HG03521 (cell line): ENCODE data around the gene HELZ.
"Not testable (repeated sequence)": the region's sequence is repeated elsewhere in the genome, so short reads cannot be mapped to it uniquely, and the experiment has no call there.

ENCODE experiments used
- ATAC-seq: cut with Tn5 transposase; IDR thresholded peaks from one replicate; pipeline ENCODE4 v1.9.1; 2021; ENCODE audit warnings: mild to moderate bottlenecking, moderate library complexity; ENCODE audit not compliant: unreplicated experiment

The HELZ gene

GRCh38 chr17:67265436-67266019 lies 20.5 kb upstream of the HELZ start:
- no peak for ATAC-seq

GRCh38 chr17:67262435-67263117 lies 17.6 kb upstream of the HELZ start:
- no peak for ATAC-seq

- no peak for ATAC-seq
These were observed 15.4 kb upstream of the HELZ start for GRCh38 chr17:67260170-67260987.

GRCh38 chr17:67258821-67259468 lies 13.9 kb upstream of the HELZ start:
- no peak for ATAC-seq

GRCh38 chr17:67256075-67256732 lies 11.2 kb upstream of the HELZ start:
- no peak for ATAC-seq

- ATAC-seq: no peak
These were observed 8.4 kb upstream of the HELZ start for GRCh38 chr17:67253384-67253783.

DNA sequence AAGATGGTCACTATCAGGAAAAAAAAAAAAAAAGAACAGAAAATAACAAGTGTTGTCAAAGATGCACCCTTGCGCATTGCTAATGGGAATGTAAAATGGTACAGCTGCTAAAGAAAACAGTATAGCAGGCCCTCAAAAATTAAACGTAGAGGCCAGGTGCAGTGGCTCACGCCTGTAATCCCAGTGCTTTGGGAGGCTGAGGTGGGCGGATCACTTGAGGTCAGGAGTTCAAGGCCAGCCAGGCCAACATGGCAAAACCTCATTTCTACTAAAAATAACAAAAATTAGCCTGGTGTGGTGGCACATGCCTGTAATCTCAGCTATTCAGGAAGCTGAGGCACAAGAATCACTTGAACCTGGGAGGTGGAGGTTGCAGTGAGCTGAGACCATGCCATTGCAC lies 6.6 kb upstream of the HELZ start:
- ATAC-seq: not testable (repeated sequence)

DNA sequence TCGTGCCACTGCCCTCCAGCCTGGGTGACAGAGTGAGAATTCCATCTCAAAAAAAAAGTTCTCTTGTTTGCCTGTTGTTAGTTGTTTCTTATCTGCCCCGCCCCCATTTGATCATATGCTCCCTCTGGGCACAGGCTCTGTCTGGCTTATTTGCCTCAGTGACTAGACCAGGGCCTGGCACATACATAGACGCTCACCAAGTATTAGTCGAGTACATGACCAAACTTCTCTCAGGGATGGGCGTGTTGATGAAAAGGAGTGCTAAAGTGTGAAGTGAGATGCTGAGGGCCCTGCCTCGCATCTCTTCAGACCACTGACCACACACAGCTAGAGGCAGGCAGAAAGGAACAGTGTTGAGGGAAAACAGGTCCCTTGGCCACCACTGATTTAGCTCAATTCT lies 3.3 kb upstream of the HELZ start:
- ATAC-seq: no peak

DNA sequence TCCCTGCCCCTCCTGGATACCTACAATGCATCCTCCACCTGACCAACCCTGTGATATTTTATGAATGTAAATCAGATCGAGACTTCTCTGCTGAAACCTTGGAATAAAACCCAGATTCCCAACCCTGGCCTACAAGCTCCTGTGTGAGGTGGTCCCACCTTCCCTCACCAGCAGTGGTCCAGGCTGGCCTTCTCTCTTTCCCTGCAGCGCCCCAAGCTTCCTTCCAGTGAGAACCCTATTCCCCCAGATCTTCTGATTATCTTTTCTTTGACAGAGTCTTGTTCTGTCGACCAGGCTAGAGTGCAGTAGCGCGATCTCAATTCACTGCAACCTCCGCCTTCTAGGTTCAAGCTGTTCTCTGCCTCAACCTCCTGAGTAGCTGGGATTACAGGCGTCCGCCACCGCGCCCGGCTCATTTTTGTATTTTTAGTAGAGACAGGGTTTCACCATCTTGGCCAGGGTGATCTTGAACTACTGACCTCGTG lies 2.5 kb upstream of the HELZ start:
- no peak for ATAC-seq

GRCh38 chr17:67246653-67247415 lies 1.8 kb upstream of the HELZ start:
- peak; percentile 41 for ATAC-seq

DNA sequence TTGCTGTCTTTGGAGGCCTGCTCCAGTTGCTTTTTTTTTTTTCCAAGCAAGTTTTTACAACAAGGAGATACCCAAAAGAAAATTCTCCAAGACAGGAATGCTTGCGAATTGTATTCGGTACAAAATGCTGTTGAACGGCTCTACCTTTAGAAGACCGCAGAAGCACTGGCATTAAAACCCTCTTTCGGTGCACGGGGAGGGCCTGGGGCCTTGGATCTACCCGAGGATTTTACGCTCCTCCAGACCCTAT lies 1.3 kb upstream of the HELZ start:
- ATAC-seq: no peak

DNA sequence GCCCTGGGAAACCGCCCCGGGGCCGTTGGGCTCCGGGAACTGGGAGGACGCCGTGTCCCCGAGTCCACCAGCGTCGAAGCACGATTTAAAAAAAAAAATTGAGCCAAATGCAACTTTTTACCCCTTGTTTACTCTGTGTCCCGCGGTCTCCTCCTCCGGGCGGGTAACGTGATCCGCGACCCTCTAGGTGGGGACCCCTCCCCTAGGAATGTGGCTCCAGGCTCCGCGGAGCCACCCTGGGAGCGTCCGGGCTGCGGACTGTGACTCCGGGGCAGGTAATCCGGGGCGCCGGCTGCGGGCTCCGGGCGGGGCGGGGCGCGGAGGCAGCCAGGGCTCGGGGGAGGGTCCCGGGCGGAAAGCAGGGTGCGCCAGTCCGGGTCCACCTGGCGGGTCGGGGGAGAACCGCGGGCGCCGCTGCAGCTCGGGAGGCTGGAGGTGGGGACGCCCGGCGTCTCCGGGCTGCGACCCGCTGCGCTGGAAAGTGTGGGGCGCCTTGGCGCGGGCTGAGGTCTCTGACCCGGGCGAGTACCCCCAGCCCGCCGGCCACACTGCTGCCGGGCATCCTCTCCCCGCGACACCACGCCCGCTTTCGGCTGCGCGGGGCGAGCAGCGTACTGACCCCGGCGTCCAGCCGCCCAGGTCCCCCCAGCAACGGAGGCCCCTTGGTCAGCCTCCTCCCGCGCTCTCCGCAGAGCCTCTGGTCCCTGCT lies 852 bp upstream of the HELZ start:
- no peak for ATAC-seq

DNA sequence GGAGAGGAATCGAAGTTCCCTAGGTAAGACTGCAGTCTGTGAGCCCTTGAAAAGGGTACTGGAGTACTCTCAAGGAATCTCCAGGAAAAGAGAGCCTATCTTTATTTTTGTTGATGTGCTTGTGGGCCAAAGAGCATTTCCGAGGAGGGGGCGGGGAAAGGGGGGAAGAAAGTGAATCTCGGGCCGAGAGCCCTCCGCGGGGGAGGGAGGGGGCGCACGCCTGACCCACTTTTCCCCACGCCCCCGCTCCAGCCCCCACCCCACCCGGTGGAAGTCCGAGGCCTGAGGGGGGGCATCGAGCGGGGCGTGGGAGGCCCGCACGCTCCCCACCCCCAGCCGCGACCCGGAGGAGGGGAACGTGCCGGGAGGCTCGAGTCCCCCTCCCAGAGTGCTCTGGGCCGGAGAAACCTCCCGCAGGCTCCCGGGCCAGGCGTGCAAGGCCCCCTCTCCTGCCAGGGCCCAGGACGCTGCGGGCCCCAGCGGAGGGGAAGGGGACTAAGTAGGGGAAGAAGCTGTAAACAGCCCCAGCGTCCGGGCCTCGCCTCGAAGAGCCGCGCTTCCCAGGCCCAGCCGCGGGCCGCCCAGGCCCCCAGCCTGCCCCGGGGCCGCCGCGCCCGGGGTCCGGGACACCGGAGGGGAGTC lies 444 bp downstream of the HELZ start:
- ATAC-seq: peak; percentile 25

- ATAC-seq: no peak
These were observed 1.7 kb downstream of the HELZ start for GRCh38 chr17:67243284-67243683.

DNA sequence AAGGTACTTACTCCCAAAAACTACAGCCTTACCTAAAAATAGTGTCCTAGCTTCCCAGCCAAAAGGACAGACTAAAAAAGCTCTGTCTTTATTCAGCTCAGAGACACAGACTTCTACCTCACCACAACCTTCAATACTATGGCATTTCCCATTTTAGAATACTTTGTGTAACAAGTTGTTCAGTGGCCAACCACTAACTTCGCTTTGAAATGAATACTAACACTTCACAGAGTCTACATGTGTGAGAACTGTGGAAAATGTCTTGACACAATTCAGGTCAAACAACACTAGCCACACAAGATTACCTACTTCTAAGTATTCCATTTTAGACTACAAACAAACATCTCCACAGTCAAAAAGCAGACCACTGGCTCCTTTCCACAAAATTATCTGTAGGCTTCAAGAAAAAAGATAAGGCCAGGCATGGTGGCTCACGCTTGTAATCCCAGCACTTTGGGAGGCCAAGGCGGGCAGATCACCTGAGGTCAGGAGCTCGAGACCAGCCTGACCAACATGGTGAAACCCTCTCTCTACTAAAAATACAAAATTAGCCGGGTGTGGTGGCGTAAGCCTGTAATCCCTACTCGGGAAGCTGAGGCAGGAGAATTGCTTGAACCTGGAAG lies 3.2 kb downstream of the HELZ start:
- ATAC-seq: no peak

GRCh38 chr17:67239597-67239996 lies 5.4 kb downstream of the HELZ start:
- ATAC-seq: no peak

DNA sequence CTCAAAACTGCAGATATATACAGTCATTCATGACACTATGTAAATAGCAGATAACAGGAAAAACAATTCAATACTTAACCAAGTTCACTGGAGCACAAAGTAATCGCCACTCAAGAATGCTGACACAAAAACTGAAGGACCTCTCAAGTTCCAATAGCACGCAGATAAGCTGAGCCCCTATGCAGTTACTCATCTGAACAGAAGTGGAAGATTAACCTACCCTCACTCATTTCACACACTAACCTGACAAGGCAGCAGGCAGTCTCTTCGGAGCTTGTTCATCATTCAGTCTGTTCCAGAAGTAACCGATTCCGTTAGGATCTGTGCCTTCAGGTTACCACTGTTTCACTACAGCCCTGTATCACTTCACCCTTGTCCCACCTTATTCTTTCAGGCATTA lies 6.0 kb downstream of the HELZ start:
- ATAC-seq: no peak

GRCh38 chr17:67232441-67232840 lies 12.6 kb downstream of the HELZ start:
- no peak for ATAC-seq
